ENCODE measurements around the gene SNTG2. TPM values are rescaled to one million over a fixed set of nuclear protein-coding genes. Genes with fewer than 3 reads are reported as not detected.

The SNTG2 gene
- total RNA-seq, 2 experiments from 2014 or later: 0.25 to 0.57 TPM

DNA sequence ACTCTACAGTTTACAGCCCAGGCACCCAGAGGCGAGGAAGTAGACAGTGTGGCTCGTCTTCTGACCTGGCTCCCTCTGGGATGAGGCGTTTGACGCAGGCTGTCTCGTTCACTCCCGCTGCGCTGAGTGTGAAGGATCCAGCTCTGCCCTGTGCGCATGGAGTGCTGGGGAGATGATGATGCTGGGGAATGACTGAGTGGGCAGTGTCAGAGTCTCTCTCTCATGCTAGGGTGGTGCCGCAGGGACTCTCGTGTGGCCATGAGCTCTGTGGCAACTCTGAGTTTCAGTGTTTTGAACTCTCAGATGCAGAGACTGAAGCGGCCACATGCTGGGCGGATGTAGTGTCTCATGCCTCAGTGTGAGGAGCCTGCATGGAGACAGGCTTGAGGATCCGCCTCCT is 344.3 kb downstream of the SNTG2 start:
- intact Hi-C loops (cut with DNase I, micrococcal nuclease): no loop called here

DNA sequence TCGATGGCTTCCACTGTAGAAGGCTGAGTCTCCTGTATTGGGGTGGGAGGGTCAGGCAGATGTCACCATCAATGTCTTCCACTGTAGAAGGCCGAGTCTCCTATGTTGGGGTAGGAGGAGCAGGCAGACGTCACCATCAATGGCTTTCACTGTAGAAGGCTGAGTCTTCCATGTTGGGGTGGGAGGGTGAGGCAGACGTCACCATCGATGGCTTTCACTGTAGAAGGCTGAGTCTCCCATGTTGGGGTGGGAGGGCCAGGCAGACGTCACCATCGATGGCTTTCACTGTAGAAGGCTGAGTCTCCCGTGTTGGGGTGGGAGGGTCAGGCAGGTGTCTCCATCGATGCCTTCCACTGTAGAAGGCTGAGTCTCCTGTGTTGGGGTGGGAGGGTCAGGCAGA is 345.1 kb downstream of the SNTG2 start:
- no peaks in the 10 kb centered on the region for H3K36me3 Mint-ChIP-seq (ENCODE audit: low read depth)
- DNase-seq (no peak), ATAC-seq (no peak)
- no peak overlapping the region for H3K27ac Mint-ChIP-seq
- H3K9me3 Mint-ChIP-seq (ENCODE audit: low read depth): no peaks in the 10 kb centered on the region
- ChIA-PET CTCF (no interaction called here), POLR2A (no interaction called here)
- intact Hi-C loops (cut with DNase I, micrococcal nuclease): no loop called here
- no peak overlapping the region for H3K4me3 Mint-ChIP-seq
- no peaks in the 10 kb centered on the region for H3K4me1 Mint-ChIP-seq
- peaks cover 2% of the 10 kb centered on the region for H3K27me3 Mint-ChIP-seq

More for the DNA sequence above, 344.3 kb downstream of the SNTG2 start:
- Mint-ChIP-seq H3K27ac (no peak overlapping the region), H3K36me3 (ENCODE audit: low read depth) (no peaks in the 10 kb centered on the region), H3K27me3 (peaks cover 2% of the 10 kb centered on the region), H3K4me3 (no peak overlapping the region), H3K9me3 (ENCODE audit: low read depth) (no peaks in the 10 kb centered on the region), H3K4me1 (no peaks in the 10 kb centered on the region)
- POLR2A ChIA-PET: no interaction called here
- no peak for ATAC-seq
- DNase-seq: no peak
- CTCF ChIA-PET: no interaction called here

DNA sequence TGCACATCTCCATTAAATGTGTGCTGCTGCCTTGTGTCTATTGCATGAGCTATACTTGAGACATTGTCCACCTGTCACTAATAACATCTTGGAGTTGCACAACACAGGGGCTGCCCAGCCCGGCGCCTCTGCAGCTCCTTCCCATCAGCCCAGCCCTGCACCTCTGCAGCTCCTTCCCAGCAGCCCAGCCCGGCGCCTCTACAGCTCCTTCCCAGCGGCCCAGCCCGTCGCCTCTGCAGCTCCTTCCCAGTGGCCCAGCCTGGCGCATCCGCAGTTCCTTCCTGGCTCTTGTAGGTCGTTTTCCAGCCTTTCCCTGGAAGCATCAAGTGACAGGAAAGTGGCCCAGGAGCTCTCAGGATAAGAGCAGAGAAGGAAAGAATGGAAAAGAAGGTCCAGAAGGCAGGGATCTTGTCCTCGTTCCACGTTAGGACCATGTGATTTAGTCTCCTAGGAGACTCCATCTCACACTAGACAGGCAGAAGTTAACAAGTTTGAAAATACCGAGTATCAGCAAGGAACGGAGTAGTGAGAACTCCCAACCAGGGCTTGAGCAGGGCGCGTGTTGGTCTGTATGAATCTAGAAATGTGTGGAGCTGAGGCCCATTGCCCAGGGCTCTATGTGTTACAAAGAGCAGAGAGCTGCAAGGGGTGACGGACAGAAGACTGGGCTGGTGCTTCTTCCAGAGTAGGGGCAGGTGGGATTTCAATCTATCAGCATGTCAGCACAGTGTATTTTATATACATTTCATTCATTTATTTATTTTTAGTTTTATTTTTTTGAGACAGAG is 346.9 kb downstream of the SNTG2 start:
- Mint-ChIP-seq H3K36me3 (ENCODE audit: low read depth) (no peaks in the 10 kb centered on the region), H3K27me3 (peaks cover 2% of the 10 kb centered on the region), H3K4me1 (peaks cover 1% of the 10 kb centered on the region), H3K4me3 (no peak overlapping the region), H3K27ac (no peak overlapping the region), H3K9me3 (ENCODE audit: low read depth) (no peaks in the 10 kb centered on the region)
- ATAC-seq (no peak), DNase-seq (no peak)
- intact Hi-C loops (cut with DNase I, micrococcal nuclease): no loop called here
- ChIA-PET CTCF (no interaction called here), POLR2A (no interaction called here)

DNA sequence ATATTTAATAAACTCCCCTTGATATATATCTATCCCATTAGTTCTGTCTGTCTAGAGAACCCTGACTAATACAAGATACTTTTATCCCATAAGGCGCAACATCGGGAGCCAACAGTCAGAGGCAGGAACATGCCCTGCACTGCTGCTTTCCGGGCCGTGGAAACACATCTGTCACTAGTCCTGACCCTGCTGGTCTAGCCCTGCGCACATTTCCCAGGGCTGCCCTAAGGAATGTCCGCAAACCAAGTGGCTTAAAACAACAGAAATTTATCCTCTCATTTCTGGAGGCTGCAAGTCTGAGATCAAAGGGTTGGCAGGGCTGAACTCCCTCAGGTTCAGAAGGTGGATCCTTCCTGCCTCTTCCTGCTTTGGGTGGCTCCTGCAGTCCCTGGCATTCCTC is 348.4 kb downstream of the SNTG2 start:
- H3K27me3 Mint-ChIP-seq: no peaks in the 10 kb centered on the region
- DNase-seq (no peak), ATAC-seq (no peak)
- peaks cover 2% of the 10 kb centered on the region for H3K4me1 Mint-ChIP-seq
- no peak overlapping the region for H3K27ac Mint-ChIP-seq
- intact Hi-C loops (cut with DNase I, micrococcal nuclease): no loop called here
- H3K36me3 Mint-ChIP-seq (ENCODE audit: low read depth): no peaks in the 10 kb centered on the region
- POLR2A ChIA-PET: no interaction called here
- H3K9me3 Mint-ChIP-seq (ENCODE audit: low read depth): no peaks in the 10 kb centered on the region
- no peak overlapping the region for H3K4me3 Mint-ChIP-seq
- CTCF ChIA-PET: no interaction called here

DNA sequence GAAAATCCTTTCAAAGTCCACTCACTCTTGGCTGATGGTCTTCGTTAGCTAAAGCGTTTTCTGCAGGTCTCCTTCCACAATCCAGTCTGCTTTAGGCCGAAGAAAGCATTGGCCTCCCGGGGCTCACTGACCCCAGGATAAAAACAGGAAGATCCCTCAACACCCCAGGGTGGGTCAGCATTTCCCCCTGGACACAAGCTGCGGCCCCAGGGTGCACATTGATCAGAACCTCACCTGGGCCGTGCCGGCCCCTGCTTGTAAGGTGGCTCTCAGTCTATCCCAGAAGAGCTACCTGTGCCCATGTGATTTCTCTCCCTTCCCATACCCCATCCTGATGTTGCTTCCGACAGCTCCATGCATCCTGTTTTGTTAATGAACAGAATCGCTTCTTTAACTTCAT is 349.6 kb downstream of the SNTG2 start:
- no peaks in the 10 kb centered on the region for H3K27me3 Mint-ChIP-seq
- DNase-seq (no peak), ATAC-seq (no peak)
- intact Hi-C loops (cut with DNase I, micrococcal nuclease): no loop called here
- CTCF ChIA-PET: no interaction called here
- peaks cover 2% of the 10 kb centered on the region for H3K4me1 Mint-ChIP-seq
- no peaks in the 10 kb centered on the region for H3K36me3 Mint-ChIP-seq (ENCODE audit: low read depth)
- POLR2A ChIA-PET: no interaction called here
- H3K4me3 Mint-ChIP-seq: no peak overlapping the region
- H3K27ac Mint-ChIP-seq: no peak overlapping the region
- no peaks in the 10 kb centered on the region for H3K9me3 Mint-ChIP-seq (ENCODE audit: low read depth)

DNA sequence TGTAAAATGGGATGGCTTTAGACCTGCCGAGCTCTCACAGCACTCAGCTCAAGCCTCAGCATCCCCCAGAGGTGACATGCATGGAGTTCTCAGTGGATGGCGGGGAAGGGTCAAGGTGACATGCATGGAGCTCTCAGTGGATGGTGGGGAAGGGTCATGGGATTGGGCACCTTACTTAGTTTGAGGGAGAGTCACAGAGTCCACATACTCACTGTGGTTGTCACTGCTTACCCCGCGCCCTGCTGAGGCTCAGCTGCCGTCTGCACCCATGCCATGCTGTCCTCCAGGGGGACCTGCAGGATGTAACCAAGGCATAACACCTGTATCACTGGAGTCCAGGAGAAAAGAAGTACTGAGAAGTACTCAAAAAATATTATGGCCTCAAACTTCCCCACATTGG is 350.4 kb downstream of the SNTG2 start:
- CTCF ChIA-PET: interaction anchor here (0.6 to 0.8 kb wide), 3 partner anchors 140 to 426 kb away, joined by 3 to 4 read pairs (median 4); no protein-coding TSS in a partner anchor

DNA sequence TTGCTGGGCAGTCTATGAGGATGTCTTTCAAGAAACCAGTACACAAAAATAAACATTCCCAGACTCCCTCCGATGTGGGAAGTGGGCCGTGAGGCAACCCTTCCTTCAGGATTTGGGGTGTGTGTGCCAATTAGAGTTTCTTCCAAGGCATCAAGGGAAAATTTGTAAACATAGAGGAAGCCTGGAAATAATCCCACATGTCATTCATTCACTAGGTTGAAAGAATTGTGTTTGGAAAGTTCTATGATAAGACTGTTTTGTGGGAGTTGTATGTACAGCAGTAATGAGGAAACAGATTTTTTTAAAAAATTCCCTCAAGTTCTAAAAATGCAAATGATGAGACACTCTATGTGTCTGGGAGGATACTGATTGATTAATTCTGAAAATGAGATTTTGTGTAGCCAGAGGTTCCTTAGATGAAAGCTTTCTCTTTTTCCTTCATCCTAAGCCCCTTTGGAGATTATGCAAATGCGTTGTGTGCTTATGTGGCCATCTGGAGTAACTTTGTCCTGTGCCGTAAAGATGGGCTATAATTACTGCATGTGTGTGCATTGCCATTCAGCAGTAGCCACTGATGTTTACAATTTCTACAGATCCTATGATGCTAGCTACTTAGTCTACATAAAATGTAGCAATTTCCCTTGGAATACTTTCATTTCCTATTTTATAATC is 354.8 kb downstream of the SNTG2 start:
- Mint-ChIP-seq H3K9me3 (ENCODE audit: low read depth) (no peaks in the 10 kb centered on the region), H3K27me3 (peaks cover 2% of the 10 kb centered on the region), H3K4me1 (peaks cover 2% of the 10 kb centered on the region), H3K36me3 (ENCODE audit: low read depth) (no peaks in the 10 kb centered on the region), H3K4me3 (no peak overlapping the region), H3K27ac (no peak overlapping the region)
- ATAC-seq (no peak), DNase-seq (no peak)
- ChIA-PET POLR2A (no interaction called here), CTCF (no interaction called here)
- intact Hi-C loops (cut with DNase I, micrococcal nuclease): no loop called here

More for the DNA sequence above, 350.4 kb downstream of the SNTG2 start:
- H3K27me3 Mint-ChIP-seq: no peaks in the 10 kb centered on the region
- H3K4me3 Mint-ChIP-seq: no peak overlapping the region
- H3K27ac Mint-ChIP-seq: no peak overlapping the region
- POLR2A ChIA-PET: no interaction called here
- H3K4me1 Mint-ChIP-seq: peaks cover 2% of the 10 kb centered on the region
- ATAC-seq (no peak), DNase-seq (no peak)
- intact Hi-C loops (cut with DNase I, micrococcal nuclease): no loop called here
- H3K9me3 Mint-ChIP-seq (ENCODE audit: low read depth): no peaks in the 10 kb centered on the region
- H3K36me3 Mint-ChIP-seq (ENCODE audit: low read depth): no peaks in the 10 kb centered on the region

DNA sequence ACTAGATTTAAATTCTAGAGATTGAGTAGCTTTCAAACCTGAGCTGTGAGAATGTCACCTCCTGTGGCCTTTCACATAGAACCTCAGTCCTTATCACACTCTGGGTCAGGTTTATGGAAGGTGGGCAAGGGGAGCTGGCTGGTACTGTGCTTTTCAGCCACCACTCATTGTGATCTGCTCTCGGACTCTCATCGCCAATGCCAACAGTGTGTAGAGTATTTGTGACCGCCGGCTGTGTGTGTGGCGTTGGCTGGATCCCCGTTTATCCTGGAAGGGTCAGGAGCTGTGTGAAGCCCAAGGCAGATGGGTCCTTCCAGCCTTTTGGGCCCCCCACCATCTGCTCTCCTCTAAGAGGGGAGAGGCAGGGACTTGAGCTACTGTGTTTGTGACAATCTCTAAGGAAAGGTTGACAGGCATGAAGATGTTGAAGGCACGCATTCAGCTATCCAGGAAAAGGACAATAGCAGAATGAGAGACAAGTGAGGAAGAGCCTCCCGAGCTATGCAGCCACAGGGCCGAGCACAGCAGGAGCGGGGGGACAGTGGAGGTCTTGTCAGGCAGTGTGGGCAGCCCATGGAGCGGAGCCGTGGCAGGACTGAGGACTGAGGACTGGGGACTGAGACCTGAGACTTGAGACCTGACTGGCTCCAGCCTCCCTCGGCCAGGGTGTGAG is 355.5 kb downstream of the SNTG2 start:
- no peak for ATAC-seq
- H3K27ac Mint-ChIP-seq: no peak overlapping the region
- POLR2A ChIA-PET: no interaction called here

DNA sequence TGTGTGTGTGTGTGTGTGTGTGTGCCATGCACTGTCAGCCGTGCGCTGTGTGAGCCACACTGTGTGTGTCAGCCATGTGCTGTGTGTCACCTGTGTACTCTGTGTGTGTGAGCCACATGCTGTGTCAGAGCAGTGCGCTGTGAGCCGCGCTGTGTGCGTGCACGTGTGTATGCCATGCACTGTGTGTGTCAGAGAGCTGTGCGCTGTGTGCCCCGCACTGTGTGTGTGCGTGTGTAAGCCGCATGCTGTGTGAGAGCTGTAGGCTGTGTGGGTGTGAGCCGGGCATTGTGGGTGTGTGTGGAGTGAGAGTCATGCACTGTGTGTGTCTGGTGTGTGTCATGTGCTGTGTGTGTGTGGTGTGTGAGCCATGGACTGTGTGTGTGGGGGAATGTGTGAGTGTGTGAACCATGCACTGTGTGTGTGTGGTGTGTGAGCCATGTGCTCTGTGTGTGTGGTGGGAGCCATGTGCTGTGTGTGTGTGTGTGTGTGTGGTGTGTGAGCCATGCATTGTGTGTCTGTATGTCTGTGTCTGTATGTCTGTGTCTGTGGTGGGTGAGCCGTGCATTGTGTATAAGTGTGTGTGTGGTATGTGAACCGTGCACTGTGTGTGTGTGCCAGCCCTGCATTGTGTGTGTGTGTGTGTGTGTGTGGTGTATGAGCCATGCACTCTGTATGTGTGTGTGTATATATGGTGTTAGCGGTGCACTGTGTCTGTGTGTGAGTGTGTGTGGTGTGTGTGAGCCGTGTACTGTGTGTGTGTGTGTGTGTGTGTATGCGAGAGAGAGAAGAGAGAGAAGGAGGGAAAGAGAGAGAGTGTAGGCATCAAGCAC is 356.3 kb downstream of the SNTG2 start:
- Mint-ChIP-seq H3K36me3 (ENCODE audit: low read depth) (no peaks in the 10 kb centered on the region), H3K27ac (no peak overlapping the region), H3K4me3 (no peak overlapping the region), H3K4me1 (peaks cover 2% of the 10 kb centered on the region), H3K9me3 (ENCODE audit: low read depth) (no peaks in the 10 kb centered on the region), H3K27me3 (peaks cover 2% of the 10 kb centered on the region)
- intact Hi-C loops (cut with DNase I, micrococcal nuclease): no loop called here
- no peak for DNase-seq
- ChIA-PET POLR2A (no interaction called here), CTCF (no interaction called here)
- ATAC-seq: no peak

More for the DNA sequence above, 355.5 kb downstream of the SNTG2 start:
- CTCF ChIA-PET: no interaction called here
- Mint-ChIP-seq H3K4me3 (no peak overlapping the region), H3K4me1 (peaks cover 2% of the 10 kb centered on the region), H3K36me3 (ENCODE audit: low read depth) (no peaks in the 10 kb centered on the region), H3K27me3 (peaks cover 2% of the 10 kb centered on the region), H3K9me3 (ENCODE audit: low read depth) (no peaks in the 10 kb centered on the region)
- intact Hi-C loops (cut with DNase I, micrococcal nuclease): no loop called here
- DNase-seq: no peak

DNA sequence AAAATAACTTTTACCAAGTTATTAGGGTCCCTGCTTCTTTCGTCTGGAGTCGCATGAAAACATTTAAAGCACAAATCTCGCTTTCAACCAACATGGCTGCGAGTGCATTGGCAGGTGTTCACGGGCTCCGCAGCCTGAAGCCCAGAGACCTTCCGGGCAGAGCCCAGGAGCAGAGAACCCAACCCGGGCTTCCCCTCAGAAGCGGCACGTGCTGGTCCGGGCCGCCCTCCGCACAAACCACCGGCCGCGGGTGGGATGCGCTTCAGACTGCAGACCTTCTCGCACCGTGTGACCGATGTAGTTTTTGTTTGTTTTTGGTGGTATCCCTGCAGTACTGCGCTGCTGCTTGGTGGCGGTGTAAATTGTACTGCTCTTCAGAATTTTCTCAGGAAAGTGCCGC is 357.0 kb downstream of the SNTG2 start:
- H3K27ac Mint-ChIP-seq: no peak overlapping the region
- ChIA-PET CTCF (no interaction called here), POLR2A (no interaction called here)
- H3K27me3 Mint-ChIP-seq: peaks cover 2% of the 10 kb centered on the region
- DNase-seq: no peak
- no peak for ATAC-seq
- H3K4me1 Mint-ChIP-seq: no peaks in the 10 kb centered on the region
- no peaks in the 10 kb centered on the region for H3K36me3 Mint-ChIP-seq (ENCODE audit: low read depth)
- no peak overlapping the region for H3K4me3 Mint-ChIP-seq
- intact Hi-C loops (cut with DNase I, micrococcal nuclease): no loop called here
- H3K9me3 Mint-ChIP-seq (ENCODE audit: low read depth): no peaks in the 10 kb centered on the region

DNA sequence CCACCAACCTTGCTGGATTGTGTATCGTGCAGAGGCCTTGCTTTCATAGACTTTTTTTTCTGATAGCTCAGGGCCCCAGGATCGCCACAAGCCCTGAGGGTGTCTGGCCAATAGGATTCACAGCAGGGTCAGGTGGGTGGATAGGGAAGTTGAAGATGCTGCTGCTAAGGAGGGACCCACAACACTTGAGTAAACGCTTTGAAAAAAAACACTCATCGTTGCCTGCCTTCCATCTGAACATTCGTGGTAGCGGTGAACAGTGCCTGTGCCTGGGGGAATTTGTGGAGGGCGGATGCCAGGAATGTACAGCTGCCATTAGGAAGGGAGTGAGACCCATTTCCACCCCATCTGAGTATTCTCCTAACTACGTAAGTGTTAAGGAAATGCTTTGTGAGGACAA is 358.0 kb downstream of the SNTG2 start:
- Mint-ChIP-seq H3K9me3 (ENCODE audit: low read depth) (no peaks in the 10 kb centered on the region), H3K27me3 (peaks cover 2% of the 10 kb centered on the region), H3K27ac (no peak overlapping the region), H3K36me3 (ENCODE audit: low read depth) (no peaks in the 10 kb centered on the region), H3K4me1 (no peaks in the 10 kb centered on the region), H3K4me3 (no peak overlapping the region)
- ChIA-PET POLR2A (no interaction called here), CTCF (no interaction called here)
- no peak for DNase-seq
- intact Hi-C loops (cut with DNase I, micrococcal nuclease): no loop called here
- ATAC-seq: no peak

All from activated CD4-positive, alpha-beta T cell treated with anti-CD3 and anti-CD28 coated beads for 36 hours (primary cell).